HG03439 (cell line): ENCODE results near the gene IRF9.

Experiments
- ATAC-seq: cut with Tn5 transposase; IDR thresholded peaks from one replicate; pipeline ENCODE4 v1.9.1; 2021; ENCODE audit warnings: mild to moderate bottlenecking, moderate library complexity; ENCODE audit not compliant: unreplicated experiment

The IRF9 gene

GRCh38 chr14:24146978-24147760, 13.9 kb upstream of the IRF9 start, which contains the start of gene RNF31:
TSS of gene RNF31 (plus strand) at chr14:24147498. CDS start at chr14:24147699, 201 bp downstream.
- ATAC-seq = peak; percentile 83

- no peak for ATAC-seq
These were observed 13.2 kb upstream of the IRF9 start for GRCh38 chr14:24147761-24148428.

GRCh38 chr14:24149302-24149969, 11.6 kb upstream of the IRF9 start:
- ATAC-seq = no peak

- no peak for ATAC-seq
These were observed 11.0 kb upstream of the IRF9 start for GRCh38 chr14:24150061-24150460.

GRCh38 chr14:24150567-24150966, 10.5 kb upstream of the IRF9 start:
- no peak for ATAC-seq

GRCh38 chr14:24150993-24151392, 10.1 kb upstream of the IRF9 start:
- no peak for ATAC-seq

GRCh38 chr14:24151404-24152080, 9.5 kb upstream of the IRF9 start:
- no peak for ATAC-seq

GRCh38 chr14:24155100-24155499, 6.0 kb upstream of the IRF9 start:
- no peak for ATAC-seq

- ATAC-seq = no peak
These were observed 4.2 kb upstream of the IRF9 start for GRCh38 chr14:24156840-24157239.

GRCh38 chr14:24157331-24157730, 3.7 kb upstream of the IRF9 start:
- no peak for ATAC-seq

- ATAC-seq = no peak
These were observed 1.1 kb upstream of the IRF9 start for GRCh38 chr14:24159777-24160498.

GRCh38 chr14:24160499-24160849, 591 bp upstream of the IRF9 start:
- no peak for ATAC-seq

GRCh38 chr14:24162093-24162492, 1.0 kb downstream of the IRF9 start:
- ATAC-seq = no peak

- no peak for ATAC-seq
These were observed 3.5 kb downstream of the IRF9 start for GRCh38 chr14:24164518-24164991.

- no peak for ATAC-seq
These were observed 4.7 kb downstream of the IRF9 start for GRCh38 chr14:24165785-24166184.

- ATAC-seq = no peak
These were observed 6.5 kb downstream of the IRF9 start for GRCh38 chr14:24167469-24168114.

GRCh38 chr14:24171422-24172260, 10.6 kb downstream of the IRF9 start, which contains the start of gene REC8:
TSS of gene REC8 (plus strand) at chr14:24172080. CDS start at chr14:24172553, 473 bp downstream.
- ATAC-seq = peak; percentile 63

- no peak for ATAC-seq
These were observed 11.3 kb downstream of the IRF9 start for GRCh38 chr14:24172261-24172860.

GRCh38 chr14:24172871-24173281, 11.8 kb downstream of the IRF9 start:
- no peak for ATAC-seq
